Medulla oblongata (tissue), 1 donor: ENCODE results near the gene TMEM131.

Experiments
- DNase-seq: peaks from one replicate; pipeline ENCODE4 v3.0.0-alpha.2; 2015; ENCODE audit errors: extremely low spot score

Gene TMEM131

DNA sequence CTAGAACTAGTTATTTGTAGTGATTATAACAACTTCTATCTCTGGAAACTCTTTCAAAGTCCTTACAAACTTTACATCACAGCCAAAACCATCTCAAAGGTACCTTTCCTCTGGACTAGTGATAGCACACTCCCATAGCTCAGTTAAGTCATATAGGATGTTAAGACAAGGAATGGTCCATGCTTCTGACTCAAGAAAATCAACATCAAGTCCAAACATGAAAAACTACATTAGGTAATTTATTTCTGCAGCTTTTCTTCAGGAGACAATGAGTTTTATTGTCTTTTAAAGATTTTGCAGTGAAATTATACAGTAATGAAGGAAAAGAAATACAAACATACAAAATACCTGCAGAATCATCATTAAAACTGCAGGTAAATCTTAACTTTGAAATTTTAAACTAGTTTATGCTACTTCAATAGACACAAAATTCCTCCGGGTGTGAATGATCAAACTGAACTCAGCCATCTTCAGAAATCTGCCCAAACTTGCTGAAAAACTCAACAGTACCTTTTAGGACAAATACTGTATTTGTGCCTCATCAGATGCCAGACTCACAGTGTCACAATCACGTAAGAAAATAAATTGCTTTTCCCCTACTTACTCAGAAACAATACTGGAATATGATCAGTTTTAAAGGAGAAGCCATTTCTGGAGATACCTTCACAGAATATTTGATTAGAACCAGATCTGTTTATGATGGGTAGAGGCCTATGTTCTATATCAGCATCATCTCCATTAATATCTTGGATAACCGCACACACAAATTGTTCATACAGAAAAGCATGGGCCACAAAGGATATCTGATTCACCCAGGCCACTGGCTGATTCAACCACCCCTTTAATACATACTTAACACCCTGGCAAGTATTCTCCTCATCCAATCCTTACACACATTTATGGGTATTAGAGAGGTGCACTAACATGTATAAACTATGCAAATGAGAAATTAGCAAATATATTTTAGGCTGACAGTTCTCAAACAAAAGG, 2.6 kb downstream of the TMEM131 start:
- no peak for DNase-seq

GRCh38 chr2:97991081-97991856, 4.5 kb downstream of the TMEM131 start:
- DNase-seq: no peak

DNA sequence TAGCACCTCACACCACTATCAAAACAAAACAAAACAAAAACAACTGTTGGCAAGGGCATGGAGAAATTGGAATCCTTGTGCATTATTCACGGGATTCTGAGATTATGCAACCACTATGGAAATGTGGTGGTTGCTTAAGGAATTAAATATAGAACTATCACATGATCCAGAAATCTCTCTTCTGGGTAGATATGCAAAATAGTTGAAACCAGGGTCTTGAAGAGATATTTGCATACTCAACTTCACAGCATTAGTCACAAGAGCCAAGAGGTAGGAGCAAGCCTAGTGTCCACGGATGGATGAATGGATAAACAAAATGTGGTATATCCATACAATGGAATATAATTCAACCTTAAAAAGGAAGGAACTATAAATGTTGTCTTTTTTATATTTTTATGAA, 7.0 kb downstream of the TMEM131 start:
- DNase-seq: no peak

DNA sequence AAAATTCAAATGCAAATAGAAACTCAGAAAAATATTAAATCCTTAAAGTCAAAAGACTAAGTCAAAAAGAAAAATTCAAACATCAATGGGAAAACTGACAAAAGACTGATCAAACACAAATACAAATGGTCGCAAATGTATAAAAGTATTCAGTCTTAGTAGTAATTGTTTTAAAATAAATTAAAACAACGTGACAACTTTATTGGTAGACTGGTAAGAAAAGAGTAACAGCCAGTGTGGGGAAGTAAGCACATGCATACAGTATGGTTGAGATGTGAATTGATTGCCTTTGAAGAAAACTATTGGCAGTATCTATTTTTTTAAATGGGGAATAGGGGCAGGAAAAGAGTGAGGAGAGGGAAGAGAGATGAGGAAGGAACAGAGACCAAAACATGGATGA, 9.8 kb downstream of the TMEM131 start:
- no peak for DNase-seq

GRCh38 chr2:97983698-97984097, 12.1 kb downstream of the TMEM131 start:
- DNase-seq: no peak

DNA sequence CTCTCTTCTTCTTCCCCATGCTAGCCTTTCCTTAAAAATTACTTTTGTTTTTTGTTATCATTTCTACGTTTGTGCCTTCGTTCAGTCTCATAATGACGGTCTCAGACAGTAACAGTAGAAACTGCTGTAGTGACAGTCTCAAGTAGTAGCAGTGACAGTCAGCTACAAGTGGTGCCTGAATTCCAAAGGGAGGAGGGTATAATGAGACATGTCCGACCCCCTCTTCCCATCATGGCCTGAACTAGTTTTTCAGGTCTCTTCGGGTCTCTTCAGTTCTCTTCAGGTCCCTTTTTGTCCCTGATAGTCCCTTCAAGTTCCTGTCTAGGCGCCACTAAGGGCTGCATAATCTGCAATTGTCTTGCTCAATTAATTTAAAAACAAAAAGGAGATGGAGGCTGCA, 12.6 kb downstream of the TMEM131 start:
- no peak for DNase-seq

DNA sequence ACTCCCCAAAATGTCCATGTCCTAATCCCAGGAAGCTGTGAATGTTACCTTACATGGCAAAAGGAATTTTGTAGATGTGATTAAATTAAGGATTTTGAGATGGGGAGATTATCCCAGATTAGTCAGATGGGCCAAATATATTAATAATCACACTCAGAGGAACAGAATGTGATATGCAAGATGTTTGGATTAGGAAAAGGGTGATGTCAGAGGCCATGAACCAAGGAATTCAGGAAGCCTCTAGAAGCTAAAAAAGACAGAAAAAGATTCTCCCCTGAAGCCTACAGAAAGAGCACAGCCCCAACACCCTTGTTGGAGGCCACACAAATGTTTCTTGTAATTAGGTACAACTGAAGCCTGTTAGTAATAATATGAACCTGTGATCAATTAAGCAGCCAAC, 13.1 kb downstream of the TMEM131 start:
- no peak for DNase-seq

DNA sequence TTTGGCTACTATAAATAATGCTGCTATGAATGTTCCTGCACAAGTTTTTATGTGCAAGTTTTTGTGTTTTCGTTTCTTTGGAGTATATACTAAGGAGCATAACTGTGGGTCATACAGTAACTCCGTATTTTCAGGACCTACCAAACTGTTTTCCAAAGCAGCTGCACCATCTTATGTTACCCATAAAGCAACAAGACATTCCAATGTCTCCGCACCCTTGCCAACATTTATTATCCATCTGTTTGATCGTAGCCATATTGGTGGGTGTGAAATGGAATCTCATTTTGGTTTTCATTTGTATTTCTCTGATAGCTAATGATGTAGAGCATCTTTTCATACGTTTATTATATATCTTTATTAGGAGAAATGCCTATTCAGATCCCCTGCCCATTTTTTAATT, 13.8 kb downstream of the TMEM131 start:
- no peak for DNase-seq

DNA sequence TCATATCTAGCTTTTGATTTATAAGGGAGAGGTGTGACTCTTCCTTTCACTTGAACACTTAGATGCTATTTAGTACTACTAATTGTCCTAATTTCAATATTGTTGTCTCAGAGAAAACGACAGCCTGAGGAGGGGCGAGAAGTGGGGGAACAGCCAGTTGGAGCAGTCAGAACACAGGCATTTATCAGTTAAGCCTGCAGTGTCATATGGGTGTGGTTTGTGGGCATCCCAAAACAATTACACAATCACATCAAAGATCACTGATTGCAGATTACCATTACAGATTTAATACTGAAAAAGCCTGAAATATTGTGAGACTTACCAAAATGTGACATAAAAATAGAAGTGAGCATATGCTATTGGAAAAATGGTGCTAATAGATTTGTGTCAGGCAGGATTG, 15.8 kb downstream of the TMEM131 start:
- no peak for DNase-seq

GRCh38 chr2:97974471-97974870, 21.3 kb downstream of the TMEM131 start:
- no peak for DNase-seq

DNA sequence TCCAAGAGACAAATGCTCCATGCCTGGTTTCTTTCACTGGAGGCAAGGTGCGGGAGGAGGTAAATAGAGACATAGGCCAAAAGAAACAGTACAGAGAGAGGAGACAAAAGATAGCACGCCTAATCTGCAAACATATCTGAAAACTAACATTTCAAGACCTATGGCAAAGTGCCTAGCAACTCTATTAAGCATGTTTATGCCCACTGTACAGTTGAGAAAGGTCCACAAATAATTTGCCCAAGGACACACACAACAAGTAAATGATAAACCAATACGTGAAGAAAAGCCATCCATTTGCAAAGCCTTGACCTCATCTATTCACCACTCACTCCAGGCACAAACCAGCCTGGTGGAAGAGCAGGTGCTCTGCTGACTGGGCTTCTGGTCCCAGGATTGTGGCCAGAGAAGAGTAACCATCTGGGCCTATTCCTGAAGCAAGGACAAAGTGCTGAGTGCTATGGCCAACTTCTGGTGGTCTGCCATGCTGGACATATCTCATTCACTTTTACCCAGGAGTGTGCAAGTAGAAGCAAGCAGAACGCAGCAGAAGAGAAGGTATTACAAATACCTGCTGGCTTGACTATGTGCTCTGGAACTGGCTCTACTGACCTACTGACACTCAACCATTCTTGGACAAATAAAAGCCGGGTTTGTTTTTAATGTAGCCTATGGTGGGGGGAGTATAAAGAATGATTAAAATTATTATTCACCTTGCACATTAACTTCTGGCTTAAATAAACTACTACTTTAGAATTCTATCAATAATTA, 25.3 kb downstream of the TMEM131 start:
- no peak for DNase-seq

DNA sequence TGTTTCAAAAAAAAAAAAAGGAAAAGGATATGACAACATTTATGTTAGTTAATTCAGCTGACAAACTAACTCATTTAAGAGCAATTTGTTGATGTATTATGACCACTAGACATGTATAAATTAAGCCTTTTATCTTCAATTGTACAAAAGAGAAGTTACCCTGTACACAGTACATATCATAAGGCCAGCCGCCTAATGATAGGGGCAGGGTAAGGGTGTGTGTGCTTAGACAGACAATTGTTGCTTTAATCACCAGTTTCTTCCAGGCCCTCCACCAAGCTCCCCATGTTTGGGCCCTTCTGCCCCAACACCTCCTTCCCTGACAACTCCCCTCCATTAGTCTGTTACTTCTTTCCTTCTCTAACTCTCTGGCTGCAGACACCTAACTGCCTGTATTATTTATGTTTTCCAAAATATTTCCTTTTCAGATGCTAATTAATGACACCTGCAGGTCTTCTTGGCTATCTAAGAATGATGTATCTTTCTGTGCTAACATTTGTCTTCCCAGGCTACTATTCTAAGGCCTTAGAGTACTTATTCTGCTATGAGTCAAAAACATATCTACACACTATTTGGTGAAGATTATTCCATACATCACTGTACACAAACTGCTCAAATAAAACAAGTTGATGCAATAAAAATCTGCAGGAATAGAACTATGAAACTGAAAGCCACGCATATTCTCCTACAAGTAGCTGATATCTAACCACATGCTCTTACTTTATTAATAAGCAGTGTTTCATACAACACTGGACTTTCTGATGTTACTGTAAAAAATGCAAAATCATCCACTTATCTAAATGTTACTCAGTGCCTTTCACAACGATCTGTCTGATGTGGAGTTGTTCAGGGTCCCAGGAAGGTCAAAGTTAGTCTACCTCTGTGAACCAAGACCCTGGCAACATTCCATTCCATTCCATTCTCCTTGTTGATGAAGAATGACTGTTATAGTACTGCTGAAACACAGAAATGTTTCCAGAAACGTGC, 26.4 kb downstream of the TMEM131 start:
- DNase-seq: no peak

- no peak for DNase-seq
Measured at GRCh38 chr2:97967931-97968627, 27.7 kb downstream of the TMEM131 start.

- DNase-seq: no peak
Measured at GRCh38 chr2:97967216-97967592, 28.5 kb downstream of the TMEM131 start.

GRCh38 chr2:97966545-97967215, 29.1 kb downstream of the TMEM131 start:
- no peak for DNase-seq

DNA sequence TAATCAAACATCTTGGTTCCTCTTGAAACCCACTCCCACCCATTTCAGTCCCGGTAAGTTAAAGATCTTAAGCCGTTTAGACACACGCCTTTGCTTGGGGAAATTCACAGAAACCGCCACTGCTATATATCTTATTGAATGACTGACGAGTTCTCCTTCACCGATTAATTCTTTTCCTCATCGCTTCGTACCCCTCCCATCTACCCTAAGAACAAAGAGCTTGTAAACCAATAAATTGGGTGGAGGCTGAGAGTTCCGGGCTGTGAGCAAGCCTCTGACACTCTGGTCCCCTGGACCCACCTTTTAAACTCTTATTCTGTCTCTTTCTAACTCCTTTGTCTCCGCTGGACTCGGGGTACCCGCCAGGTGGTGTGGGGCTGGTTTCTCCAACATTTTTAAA, 30.6 kb downstream of the TMEM131 start:
- DNase-seq: no peak

DNA sequence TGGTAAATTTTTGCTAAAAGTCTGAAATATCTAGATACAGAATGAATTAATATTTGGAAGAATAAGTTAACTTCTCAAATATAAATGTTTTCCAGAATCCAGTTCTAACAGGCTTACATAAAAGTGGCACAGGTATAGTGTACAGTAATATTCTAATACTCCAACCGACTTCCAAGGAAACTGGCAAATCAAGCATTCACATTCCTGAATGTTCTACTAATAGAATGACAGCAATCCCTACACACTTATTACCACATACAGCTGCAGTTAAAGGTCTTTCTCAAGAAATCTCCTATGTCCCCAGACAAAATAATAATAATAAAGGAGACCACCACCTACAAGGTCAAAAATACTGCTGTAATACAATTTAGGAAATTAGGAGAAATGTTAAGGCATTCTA, 31.9 kb downstream of the TMEM131 start:
- DNase-seq: no peak

GRCh38 chr2:97963079-97963406, 32.7 kb downstream of the TMEM131 start:
- DNase-seq: no peak

GRCh38 chr2:97961534-97961933, 34.2 kb downstream of the TMEM131 start:
- DNase-seq: no peak

- DNase-seq: no peak
Measured at GRCh38 chr2:97958184-97958583, 37.6 kb downstream of the TMEM131 start.
